Measurements from ENCODE around the gene NELFB. TPM values are rescaled to one million over a fixed set of nuclear protein-coding genes. Genes with fewer than 3 reads are reported as not detected.

The NELFB gene
- total RNA-seq, 2 experiments from 2014 or later, result 54.4 to 56.4 TPM

DNA sequence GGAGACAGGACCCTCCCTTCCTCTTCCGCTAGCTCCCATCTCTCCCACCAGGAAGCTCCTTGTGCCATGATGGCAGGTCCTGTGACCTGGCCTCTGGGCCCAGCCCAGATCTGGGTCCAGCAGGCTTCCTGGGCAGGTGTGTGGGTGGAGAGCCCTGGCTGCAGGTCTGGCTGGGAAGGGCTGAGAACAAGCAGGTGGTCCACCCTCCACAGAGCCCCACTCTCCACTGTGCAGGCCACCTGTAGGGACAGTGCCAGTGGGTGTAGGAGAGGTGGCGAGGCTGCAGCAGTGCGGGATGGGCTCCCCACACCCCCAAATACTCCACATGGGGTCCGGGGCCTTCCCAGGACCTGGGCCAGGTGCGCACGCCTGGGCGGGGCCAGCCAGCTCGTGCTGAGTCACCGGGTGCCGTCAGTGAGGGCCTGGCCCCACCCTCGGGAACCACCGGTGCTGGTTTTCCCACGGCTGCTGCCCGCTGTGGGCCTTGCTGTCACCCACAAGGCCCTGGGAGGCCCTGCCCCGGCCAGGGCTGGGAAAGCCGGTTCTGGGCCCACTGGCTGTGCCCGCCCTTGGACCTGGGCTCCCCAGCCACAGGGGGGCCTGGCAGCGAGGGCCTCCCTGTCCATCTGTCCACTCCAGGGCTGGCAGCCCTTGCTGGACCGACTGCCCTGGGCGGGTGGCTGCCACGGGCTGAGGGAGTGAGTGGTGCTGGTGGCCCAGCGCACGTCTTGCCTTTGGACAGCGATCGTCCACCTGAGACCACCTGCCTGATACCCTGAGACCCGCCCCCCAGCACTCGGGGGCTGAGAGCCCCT, 56.3 kb downstream of the NELFB start:
- Mint-ChIP-seq H3K9me3 (no peaks in the 10 kb centered on the region), H3K27ac (no peak overlapping the region), H3K4me3 (no peak overlapping the region), H3K4me1 (peaks cover 5% of the 10 kb centered on the region), H3K27me3 (peaks cover under 1% of the 10 kb centered on the region), H3K36me3 (no peaks in the 10 kb centered on the region)
- no peak for DNase-seq

DNA sequence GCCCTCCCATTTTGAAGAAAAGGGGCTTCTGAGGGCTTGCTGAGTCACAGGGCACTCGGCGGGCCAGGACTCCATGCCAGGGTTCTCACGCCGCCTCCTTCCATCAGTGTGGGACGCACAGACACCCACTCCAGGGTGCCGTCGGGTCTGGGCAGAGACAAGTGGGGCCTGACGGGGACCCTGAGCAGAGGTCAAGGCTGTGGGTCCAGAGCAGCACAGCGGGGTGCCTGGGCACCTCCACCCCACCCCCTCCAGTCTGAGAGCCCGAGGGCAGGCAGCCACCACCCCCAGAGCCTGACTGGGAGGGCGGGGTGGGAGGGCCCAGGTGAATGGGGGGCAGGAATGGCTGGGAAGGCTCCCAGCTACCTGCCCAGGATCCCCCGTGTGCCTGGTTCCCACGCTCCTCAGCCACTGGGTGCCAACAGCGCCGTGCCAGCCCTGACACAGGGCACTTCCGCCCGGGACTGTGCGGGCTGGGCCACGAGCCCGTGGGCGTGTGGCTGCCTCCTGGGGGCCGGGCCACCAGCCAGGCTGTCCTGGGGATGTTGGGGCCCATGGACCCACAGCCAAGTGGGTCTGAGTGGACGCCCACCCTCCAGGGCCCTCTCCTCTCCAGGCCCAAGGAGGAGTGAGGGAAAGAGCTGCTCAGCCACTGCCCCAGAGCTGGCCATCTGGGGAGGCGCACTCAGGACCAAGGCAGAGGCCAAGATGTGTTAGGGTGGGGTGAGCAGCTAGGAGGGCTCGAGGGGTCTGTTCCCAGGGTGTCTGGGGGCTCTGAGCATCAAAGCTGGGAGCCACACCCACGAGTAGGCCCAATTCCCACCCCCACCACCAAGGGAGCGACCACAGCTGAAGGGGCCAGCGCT, 57.1 kb downstream of the NELFB start:
- peaks cover 5% of the 10 kb centered on the region for H3K27me3 Mint-ChIP-seq
- DNase-seq, result no peak
- no peaks in the 10 kb centered on the region for H3K9me3 Mint-ChIP-seq
- no peak overlapping the region for H3K4me3 Mint-ChIP-seq
- no peak overlapping the region for H3K27ac Mint-ChIP-seq
- peaks cover 6% of the 10 kb centered on the region for H3K4me1 Mint-ChIP-seq
- H3K36me3 Mint-ChIP-seq, result no peaks in the 10 kb centered on the region

DNA sequence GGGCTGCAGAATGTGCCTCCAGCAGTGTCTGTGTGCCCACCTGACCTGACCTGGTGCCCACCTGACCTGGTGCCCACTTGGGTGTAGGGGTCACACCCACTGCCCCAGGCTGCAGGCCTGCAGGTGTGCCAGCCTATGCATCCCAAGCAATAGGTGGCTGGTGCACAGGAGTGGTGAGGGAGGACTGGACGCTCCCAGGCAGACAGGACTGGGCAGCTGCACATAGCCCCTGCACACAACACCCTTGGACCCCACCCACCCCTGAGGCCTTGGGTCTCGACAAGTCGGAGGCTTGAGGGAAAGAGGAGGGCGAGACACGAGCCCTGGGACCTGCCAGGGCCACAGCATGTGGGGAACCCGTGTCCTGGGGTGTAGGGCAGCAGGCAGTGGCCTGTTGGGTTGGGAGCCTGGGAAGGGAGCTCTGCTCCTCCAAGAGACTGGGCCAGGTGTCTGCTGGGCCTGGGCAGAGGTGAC, 57.8 kb downstream of the NELFB start:
- Mint-ChIP-seq H3K9me3 (no peaks in the 10 kb centered on the region), H3K36me3 (no peaks in the 10 kb centered on the region), H3K4me3 (no peak overlapping the region)

DNA sequence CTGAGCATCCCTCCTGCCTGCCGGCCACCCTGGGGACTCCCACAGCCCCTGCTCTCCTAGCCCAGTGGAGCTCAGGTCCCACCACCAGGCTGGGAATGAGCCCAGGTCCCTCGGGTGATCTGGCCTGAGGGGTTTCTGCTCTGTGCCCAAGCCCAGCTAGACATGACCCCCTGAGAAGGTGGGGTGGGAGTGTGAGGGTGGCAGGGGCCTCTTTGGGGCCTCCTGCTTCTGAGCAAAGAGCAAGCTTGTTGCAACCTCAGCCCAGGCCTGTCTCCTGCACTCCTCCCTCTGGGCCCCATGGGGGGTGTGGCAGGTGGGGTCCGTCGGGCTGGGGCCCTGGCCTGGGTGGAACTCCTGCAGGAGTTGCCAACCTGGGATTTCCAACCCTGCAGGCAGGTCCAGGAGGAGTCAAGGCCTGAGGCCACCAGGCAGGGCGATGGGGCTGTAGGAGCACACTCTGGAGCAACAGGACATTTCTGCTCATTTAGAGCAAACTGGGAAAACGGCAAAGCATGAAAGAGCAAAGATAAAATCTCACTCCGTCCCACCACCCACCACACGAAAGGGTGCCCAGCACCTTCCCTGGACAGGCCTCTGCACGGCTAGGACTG, 58.3 kb downstream of the NELFB start:
- Mint-ChIP-seq H3K27me3 (peaks cover 5% of the 10 kb centered on the region), H3K4me3 (no peak overlapping the region), H3K9me3 (no peaks in the 10 kb centered on the region), H3K4me1 (peaks cover 3% of the 10 kb centered on the region), H3K36me3 (no peaks in the 10 kb centered on the region), H3K27ac (no peak overlapping the region)
- DNase-seq, result no peak

More for the DNA sequence above, 57.8 kb downstream of the NELFB start:
- Mint-ChIP-seq H3K27me3 (peaks cover 5% of the 10 kb centered on the region), H3K4me1 (peaks cover 3% of the 10 kb centered on the region), H3K27ac (no peak overlapping the region)
- DNase-seq, result no peak

DNA sequence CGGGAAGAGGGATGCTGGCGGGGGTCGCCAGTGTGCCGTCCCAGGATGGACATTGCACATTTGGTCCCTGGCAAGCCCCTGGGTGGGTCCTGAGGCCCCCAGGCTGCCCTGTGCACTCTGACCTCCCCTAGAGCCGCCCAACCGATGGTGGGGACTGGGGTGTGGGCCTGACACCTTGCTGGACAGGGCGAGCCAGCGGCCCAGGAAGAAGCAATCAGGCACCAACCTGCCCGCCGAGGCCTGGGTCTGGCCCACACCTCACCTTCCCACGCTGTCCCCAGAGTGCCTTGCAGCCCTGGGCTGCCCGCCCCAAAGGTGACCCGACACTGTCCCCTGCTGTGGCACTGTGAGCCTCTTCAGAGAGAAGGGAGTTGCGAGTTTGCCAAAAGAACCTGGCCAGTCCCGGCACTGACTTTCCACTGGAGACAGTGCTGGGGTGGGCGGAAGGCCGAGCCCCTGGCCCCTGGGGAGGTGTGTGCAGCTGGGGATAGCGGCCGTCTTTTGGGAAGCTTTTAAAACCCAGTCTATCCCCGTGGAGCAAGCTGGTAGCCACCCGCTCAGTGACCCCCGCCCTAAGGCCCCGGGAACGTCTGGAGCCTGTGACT, 58.9 kb downstream of the NELFB start:
- no peak overlapping the region for H3K4me3 Mint-ChIP-seq
- no peak for DNase-seq
- peaks cover 3% of the 10 kb centered on the region for H3K4me1 Mint-ChIP-seq
- no peaks in the 10 kb centered on the region for H3K36me3 Mint-ChIP-seq
- no peak overlapping the region for H3K27ac Mint-ChIP-seq
- H3K9me3 Mint-ChIP-seq, result no peaks in the 10 kb centered on the region
- H3K27me3 Mint-ChIP-seq, result peaks cover 5% of the 10 kb centered on the region

DNA sequence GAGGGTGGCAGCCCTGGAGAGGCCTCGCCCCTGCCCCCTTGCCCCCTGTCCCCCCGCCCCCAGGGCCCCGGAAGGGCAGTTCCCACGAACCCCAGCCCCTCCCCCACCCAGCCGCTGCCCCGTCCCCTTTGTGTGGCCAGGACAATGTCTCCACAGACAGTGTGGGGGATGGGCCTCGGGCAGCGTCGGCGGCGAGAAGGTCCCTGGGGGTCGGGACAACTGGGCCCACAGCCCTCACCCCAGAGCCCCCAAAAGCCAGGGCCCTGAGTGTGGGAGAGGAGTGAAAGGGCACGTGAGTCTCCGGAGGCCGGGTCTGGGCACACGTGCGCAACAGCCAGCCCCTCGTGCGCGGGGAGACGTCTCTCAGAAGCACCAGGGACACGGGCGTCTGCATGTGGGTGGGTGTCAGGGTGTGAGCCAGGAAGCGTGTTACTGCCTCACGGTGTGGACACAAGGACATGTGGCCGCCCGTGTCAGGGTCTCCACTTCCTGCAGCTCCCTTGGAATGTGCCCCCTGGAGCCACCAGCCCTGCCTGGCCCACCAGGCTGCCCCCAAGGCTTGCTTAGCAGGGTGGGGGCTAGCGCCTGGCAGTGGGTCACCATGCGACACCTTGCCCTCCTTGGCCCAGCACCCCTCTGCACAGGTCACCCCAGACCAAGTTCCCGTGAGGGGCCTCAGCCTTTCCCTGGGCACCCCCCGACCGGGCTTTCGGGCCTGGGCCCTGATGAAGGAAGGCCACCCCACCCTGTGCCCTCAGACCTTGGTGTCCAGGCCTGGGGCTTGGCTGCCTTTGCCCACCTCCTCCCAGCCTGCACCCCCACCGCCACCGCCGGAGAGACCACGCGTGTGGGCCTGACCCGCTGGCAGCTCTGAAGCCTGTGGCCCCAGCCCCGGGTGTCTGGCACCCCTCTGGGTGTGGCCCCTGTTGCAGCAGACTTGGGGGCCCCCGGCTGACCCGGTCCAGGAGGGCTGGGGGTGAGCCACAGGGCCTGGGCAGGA, 59.7 kb downstream of the NELFB start:
- no peak overlapping the region for H3K4me3 Mint-ChIP-seq
- DNase-seq, result no peak
- no peaks in the 10 kb centered on the region for H3K9me3 Mint-ChIP-seq
- peaks cover 5% of the 10 kb centered on the region for H3K27me3 Mint-ChIP-seq
- no peaks in the 10 kb centered on the region for H3K36me3 Mint-ChIP-seq
- H3K27ac Mint-ChIP-seq, result no peak overlapping the region
- peaks cover 3% of the 10 kb centered on the region for H3K4me1 Mint-ChIP-seq

DNA sequence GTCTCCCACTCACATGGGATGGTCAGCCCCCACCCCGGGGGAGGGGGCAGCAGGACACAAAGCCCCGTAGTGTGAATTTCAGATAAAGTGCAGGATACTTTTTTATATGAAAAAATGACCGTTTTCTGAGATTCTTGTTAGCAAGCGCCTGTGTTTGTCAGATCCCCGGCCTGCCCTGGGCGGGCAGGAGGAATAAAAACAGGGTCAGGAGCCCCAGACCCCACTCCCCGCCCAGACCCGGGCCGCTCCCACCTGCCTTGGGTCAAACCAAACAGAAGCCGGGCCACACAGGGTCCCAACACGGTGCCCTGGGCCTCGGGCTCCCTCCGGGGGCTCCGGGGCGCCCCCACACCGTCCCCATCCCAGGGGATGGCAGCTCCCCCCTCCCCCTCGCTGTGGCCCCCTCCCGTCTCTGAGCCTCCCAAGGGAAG, 60.5 kb downstream of the NELFB start:
- no peak for DNase-seq
- no peaks in the 10 kb centered on the region for H3K9me3 Mint-ChIP-seq
- H3K27me3 Mint-ChIP-seq, result peaks cover 5% of the 10 kb centered on the region
- no peak overlapping the region for H3K4me3 Mint-ChIP-seq
- no peaks in the 10 kb centered on the region for H3K36me3 Mint-ChIP-seq
- peaks cover 4% of the 10 kb centered on the region for H3K4me1 Mint-ChIP-seq
- no peak overlapping the region for H3K27ac Mint-ChIP-seq

DNA sequence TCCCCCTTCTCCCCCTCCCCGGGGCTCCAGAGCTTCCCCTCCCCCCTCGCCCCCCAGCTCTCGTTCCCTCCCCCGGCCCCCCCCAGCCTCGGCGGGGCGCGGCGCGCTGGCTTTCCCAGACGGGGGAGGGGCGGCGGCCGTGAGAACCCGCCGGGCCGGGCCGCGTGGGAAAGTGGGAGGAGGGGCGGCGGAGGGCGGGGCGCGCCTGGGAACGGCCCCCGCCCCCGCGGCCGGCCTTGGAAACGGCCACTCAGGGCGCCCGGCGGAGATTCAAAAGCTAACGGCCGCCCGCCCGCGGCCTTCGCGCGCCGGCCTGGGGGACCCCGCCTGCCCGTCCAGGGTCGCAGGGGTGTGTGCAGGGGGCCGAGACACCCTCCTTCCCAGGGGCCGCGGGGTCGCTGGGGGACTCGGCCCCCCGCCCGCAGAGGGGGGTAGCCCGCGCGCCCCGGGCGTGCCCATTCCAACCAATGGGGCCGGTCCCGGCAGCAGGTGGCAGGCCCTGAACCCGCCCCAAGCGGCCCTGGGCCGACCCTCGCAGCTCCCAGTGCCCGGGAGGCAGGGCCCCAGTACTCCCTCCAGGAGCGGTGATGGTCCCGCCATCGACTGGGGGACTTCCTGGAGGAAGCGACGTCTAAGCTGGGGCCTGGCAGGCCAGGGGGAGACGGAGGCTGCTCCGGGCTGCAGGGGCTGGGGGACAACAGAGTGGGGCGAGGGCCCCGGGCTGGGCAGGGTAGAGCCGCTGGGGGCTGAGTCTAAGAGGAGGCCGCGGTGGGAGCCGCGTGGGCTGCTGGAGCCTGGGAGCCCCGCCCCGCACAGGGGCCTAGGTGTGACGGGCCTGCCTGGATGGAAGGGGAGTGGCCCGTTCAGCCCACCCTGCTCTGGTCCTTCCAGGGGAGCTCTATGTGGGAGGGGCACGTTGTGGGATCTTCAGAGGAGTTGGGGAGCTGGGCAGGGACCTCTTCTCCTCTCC, 61.2 kb downstream of the NELFB start:
- Mint-ChIP-seq H3K4me1 (peaks cover 6% of the 10 kb centered on the region), H3K9me3 (no peaks in the 10 kb centered on the region), H3K27me3 (peaks cover 5% of the 10 kb centered on the region), H3K36me3 (no peaks in the 10 kb centered on the region), H3K27ac (no peak overlapping the region), H3K4me3 (peak overlapping the region; percentile 29)
- DNase-seq, result peak; percentile 44

DNA sequence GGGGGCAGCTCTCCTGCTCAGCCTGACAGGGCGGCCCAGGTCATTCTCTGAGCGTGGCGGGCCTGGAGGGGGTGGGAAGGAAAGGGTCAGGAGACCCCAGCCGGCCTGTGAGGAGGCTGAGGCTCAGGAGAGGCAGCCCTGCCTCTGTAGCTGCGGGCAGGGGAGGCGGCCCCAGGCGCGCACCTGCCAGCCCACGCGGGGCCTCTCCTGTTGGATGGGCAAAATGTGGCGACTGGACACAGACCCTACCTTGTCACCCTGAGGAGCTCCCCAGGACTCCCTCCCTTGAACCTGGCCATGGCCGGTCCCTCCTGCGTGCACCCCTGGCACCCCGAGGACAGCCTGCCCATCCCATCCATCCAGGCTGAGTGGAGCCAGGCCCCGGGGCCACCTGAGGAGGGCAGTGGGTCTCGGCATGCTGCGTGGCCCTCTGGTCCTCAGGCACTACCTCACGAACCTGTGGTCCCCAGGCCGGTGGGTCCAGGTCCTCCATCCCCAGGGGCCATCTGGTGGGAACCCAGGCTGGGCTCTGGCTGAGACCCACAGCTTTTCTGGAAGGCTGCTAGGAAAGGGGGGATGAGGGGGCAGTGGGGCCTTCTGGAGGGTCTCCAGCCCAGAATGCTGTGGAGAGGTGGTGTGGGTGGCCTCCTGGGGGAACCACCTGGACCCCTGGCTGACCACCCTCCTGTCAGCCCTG, 62.0 kb downstream of the NELFB start:
- Mint-ChIP-seq H3K4me1 (peaks cover 9% of the 10 kb centered on the region), H3K9me3 (no peaks in the 10 kb centered on the region), H3K27me3 (peaks cover 5% of the 10 kb centered on the region), H3K4me3 (no peak overlapping the region), H3K36me3 (no peaks in the 10 kb centered on the region), H3K27ac (no peak overlapping the region)
- no peak for DNase-seq

DNA sequence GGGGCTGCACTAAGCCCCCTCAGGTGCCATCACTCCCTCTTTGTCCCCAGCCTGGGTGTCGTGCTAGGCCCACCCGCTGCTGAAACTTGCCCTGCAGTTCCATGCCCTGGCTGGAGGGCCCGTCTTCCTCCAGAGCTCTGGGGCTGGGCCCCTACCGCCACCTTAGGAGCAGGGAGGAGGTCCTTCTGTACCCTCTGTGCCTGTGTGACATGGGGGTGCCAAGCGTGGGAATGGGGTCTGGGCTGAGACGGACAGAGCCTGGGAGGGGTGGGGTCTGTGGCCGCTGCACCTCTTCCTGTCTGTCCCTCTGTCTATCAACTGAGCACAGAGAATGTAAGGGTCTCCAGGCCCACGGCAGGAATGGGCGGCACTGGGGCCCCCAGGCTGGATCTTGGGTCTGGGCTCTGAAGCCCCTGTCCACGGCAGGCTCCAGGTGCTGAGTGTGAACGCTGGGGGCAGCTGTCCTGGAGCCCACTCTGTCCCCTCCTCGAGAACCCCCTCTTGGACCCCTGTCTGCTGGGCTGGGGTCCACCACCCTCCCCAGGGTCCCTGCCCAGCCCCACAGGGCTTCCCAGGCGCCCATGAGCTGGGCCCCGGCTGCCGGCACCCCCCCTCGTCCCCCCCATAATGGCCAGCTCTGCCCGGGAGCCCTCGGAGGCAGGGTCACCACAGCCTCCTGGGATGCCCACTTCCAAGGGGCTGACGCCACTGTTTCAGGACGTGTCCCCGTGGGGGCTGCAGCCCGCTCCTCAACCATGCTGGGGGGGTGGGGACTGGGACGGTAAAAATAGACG, 62.8 kb downstream of the NELFB start:
- no peak overlapping the region for H3K27ac Mint-ChIP-seq
- no peaks in the 10 kb centered on the region for H3K36me3 Mint-ChIP-seq
- H3K27me3 Mint-ChIP-seq, result peaks cover 5% of the 10 kb centered on the region
- no peaks in the 10 kb centered on the region for H3K9me3 Mint-ChIP-seq
- no peak overlapping the region for H3K4me3 Mint-ChIP-seq
- H3K4me1 Mint-ChIP-seq, result peaks cover 9% of the 10 kb centered on the region
- DNase-seq, result peak; percentile 3

DNA sequence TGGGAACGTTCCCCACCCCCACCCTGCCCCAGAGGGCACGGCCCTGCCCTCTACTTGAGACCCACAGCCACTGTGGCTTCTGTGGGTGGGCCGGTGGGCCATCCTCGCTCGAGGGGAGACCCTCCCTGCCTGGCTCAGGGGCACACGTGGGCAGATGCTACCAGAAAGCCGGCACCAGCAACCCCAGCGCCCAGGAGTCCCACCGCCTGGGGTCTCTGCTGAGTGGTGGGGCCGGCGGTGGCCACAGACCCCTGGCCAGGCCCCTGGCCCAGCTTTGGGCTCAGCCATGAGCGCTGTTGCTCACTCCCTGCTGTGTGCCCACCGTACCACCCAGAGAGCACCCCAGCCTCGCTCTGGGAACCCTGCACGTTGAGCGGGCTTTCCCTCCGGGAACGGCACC, 63.5 kb downstream of the NELFB start:
- no peaks in the 10 kb centered on the region for H3K9me3 Mint-ChIP-seq
- DNase-seq, result no peak
- no peak overlapping the region for H3K27ac Mint-ChIP-seq
- H3K4me1 Mint-ChIP-seq, result peaks cover 9% of the 10 kb centered on the region
- H3K27me3 Mint-ChIP-seq, result peaks cover 5% of the 10 kb centered on the region
- no peak overlapping the region for H3K4me3 Mint-ChIP-seq
- H3K36me3 Mint-ChIP-seq, result no peaks in the 10 kb centered on the region
